ENCODE data around the gene CNTF.

DNA sequence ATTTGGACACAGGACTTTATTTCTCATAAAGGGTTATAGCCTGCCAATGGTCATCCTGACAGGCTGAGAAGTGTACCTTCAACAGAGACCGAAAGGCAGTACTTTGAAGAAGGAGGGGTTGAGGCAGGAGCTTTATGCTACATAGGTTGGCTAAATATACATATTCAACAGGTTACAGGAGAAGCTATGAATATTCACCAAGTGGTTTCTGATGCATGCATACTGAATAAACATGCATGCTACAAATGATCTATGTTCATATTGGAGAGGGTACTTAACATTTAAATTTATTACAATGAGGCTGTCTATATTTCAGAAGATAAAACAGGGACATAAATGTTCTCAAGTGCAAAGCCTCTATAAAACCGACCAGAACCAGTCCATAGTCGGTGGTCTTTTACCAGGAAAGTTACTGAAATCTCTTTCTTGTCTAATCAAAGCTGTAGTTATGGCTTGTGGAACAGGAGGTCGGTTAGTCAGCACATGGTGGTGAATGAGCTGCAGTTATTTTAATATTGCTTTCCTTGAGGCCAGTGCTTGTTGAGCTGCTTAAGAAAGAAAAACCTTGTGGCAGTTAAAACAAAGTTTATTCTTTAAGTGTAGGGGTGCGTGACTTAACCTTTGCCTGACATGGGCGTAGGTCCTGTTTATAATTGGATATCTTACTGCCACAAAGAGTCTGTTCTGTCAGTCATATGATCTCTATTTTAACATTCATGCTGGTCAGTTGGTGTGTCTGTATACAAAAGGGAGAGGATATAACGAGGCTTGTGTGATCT, 19.5 kb downstream of the CNTF start:
- TF ChIP-seq GATA2 (IDR thresholded peaks at IDR 0.05; ENCODE audit: low read depth, low read length) (no peak), GATA3 (IDR thresholded peaks at IDR 0.05; ENCODE audit: low read depth, low read length) (no peak)
